ENCODE results near the gene HLA-DOA.

DNA sequence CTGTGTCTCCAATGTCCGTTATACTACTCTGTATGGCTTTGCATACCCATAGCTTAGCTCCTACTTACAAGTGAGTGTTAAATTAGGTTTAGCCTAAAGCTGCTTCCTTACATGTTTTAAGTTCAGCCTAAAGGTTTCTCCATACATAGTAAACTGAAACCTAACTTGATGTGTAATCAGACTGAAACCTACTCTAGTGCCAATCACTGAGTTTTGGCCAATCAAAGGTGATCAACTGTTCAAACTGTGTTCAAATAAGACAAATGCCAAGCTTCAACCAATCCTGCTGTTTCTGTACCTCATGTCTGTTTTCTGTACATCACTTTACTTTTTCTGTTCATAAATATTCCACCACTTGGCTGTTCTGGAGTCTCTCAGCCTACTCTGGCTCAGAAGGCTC lies 20.0 kb downstream of the HLA-DOA start:
- TF ChIP-seq SIN3A (IDR thresholded peaks at IDR 0.05; ENCODE audit: low read depth, low read length): no peak
- TF ChIP-seq POLR2A (IDR thresholded peaks at IDR 0.05; ENCODE audit: low read depth, low read length): no peak
- TF ChIP-seq, protein P1, sequence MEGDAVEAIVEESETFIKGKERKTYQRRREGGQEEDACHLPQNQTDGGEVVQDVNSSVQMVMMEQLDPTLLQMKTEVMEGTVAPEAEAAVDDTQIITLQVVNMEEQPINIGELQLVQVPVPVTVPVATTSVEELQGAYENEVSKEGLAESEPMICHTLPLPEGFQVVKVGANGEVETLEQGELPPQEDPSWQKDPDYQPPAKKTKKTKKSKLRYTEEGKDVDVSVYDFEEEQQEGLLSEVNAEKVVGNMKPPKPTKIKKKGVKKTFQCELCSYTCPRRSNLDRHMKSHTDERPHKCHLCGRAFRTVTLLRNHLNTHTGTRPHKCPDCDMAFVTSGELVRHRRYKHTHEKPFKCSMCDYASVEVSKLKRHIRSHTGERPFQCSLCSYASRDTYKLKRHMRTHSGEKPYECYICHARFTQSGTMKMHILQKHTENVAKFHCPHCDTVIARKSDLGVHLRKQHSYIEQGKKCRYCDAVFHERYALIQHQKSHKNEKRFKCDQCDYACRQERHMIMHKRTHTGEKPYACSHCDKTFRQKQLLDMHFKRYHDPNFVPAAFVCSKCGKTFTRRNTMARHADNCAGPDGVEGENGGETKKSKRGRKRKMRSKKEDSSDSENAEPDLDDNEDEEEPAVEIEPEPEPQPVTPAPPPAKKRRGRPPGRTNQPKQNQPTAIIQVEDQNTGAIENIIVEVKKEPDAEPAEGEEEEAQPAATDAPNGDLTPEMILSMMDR (IDR thresholded peaks at IDR 0.05 in 2 of 3, conservative IDR thresholded peaks at IDR 0.05 in 1 of 3; ENCODE audit: control insufficient read depth in 2 of 3, extremely low read depth in 1 of 3, insufficient read depth in 1 of 3, low read depth in 3 of 3, low read length in 3 of 3): no peak
- no peak for TF ChIP-seq CREM (IDR thresholded peaks at IDR 0.05; ENCODE audit: low read depth)
- TF ChIP-seq SMC3 (IDR thresholded peaks at IDR 0.05; ENCODE audit: borderline replicate concordance, low read length): no peak
- TF ChIP-seq POLR2AphosphoS5 (IDR thresholded peaks at IDR 0.05; ENCODE audit: low read length): no peak
- no peak for TF ChIP-seq HDAC2 (IDR thresholded peaks at IDR 0.05)
- no peak for TF ChIP-seq SP1 (IDR thresholded peaks at IDR 0.05; ENCODE audit: low read depth, low read length)
- TF ChIP-seq NRF1 (conservative IDR thresholded peaks at IDR 0.05; ENCODE audit: low read depth, low read length): no peak
- no peak for TF ChIP-seq HDAC6 (IDR thresholded peaks at IDR 0.05; ENCODE audit: unreplicated experiment)
- TF ChIP-seq SRF (IDR thresholded peaks at IDR 0.05; ENCODE audit: low read depth in 2 of 2, low read length in 2 of 2): no peak
- no peak for TF ChIP-seq ZNF274 (IDR thresholded peaks at IDR 0.05; ENCODE audit: insufficient read depth, insufficient read length)
- no peak for TF ChIP-seq SIX5 (IDR thresholded peaks at IDR 0.05; ENCODE audit: low read depth, low read length, severe bottlenecking)
